Right ventricle myocardium inferior (tissue), 1 donor: ENCODE measurements around the gene WDR59. TPM values are rescaled to one million over a fixed set of nuclear protein-coding genes. Genes with fewer than 3 reads are reported as not detected.
A peak's percentile ranks its signal among the peaks of the same experiment; 100 is the strongest.
"Not testable (repeated sequence)": the region's sequence is repeated elsewhere in the genome, so short reads cannot be mapped to it uniquely, and the experiment has no call there.

ENCODE experiments used
- ATAC-seq: fragments of 200-7000 bp; cut with Tn5 transposase; one replicate; pipeline ENCODE4 v1.9.1; 2020; ENCODE audit warnings: mild to moderate bottlenecking, moderate library complexity
- DNase-seq: peaks from one replicate; pipeline ENCODE4 v3.0.0; 2021; ENCODE audit errors: missing footprints
- intact Hi-C: fragments of 100-400 bp; cut with DNase I; formaldehyde crosslinking; loops from one replicate; pipeline ENCODE4 v1.11.0; 2022
- total RNA-seq: library from RNA; stranded (reverse); fragmentation: NEBNext Ultra II Directional; extraction: Animal tissue kit (Norgen Biotek cat#: 25700); gene quantifications from one replicate; pipeline ENCODE4 v1.2.1, GENCODE V29; 2021
- donor health status: DM: no; HTN: yes; CAD: no; lungs with severe emphysema.

WDR59 gene
- total RNA-seq, 1 donor from 2014 or later = 47.8 TPM

DNA sequence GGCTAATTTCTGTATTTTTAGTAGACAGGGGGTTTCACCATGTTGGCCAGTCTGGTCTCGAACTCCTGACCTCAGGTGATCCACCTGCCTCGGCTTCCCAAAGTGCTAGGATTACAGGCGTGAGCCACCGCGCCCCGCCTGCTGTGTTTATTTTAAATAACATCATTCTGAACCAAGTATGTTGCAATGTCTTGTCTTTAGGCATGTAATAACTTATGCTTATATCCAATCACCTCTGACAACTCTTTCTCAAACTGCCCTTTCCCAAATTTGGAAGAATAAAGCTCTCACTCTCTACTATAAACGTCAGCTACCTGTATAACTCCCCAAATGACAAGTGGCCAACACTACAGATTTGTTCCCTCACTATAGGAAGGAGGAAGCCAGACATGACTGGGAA, 107.2 kb downstream of the WDR59 start:
- intact Hi-C loops = loop anchor here (5.0 kb wide), 1 partner anchor 235 kb away; no protein-coding TSS in a partner anchor
- DNase-seq (no peak), ATAC-seq (no peak)

DNA sequence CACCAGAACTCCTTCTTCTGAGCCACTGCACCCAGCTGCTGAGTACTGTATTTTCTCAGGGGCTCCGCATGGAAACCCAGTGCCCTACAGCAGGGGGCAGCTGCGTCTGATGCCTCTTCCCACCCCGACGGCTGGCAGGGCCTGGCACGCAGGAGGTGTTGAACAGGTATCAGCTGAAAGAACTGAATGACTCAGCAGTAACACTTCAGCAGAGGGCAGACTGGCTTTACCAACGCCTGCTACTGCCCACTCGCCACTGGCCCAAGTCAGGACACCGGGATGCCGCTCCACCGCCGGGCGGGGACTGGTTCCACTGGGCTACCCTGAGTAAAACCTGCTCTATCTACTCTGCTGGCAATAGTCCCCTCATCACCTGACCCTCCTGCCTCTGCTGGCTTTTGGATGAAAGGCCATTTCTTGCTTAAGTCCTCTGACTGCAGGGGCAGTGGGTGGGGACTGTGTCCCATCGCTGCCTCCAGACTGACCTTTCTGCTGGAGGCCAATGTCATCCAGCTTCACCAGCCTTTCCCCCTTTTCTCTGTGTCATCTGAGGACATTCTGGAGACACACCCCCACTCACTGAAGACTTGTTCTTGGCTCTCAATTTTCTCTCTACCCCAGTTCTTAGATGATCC, 109.9 kb downstream of the WDR59 start:
- ATAC-seq = peak; percentile 67
- intact Hi-C loops = loop anchor here (5.0 kb wide), 1 partner anchor 237 kb away; no protein-coding TSS in a partner anchor
- DNase-seq = no peak

DNA sequence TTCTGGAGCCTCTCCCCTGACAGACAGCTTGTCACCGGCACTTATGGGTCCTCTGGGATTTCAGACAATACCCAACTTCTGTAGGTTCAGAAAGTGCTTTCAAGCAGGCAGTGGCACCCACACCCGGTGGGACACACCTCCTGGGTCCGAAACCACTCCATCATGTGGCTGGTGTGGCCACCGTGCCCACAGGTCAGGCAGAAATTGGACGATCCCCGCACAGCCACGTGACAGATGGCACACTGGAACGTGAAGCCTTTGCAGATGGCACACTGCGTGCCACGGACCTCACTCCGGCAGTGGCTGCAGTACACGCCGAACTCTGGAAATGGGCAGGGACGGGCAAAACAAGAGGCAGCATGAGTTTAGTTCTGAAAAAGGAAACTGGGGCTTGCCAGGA, 110.8 kb downstream of the WDR59 start:
- ATAC-seq (no peak), DNase-seq (no peak)
- intact Hi-C loops = no loop called here

DNA sequence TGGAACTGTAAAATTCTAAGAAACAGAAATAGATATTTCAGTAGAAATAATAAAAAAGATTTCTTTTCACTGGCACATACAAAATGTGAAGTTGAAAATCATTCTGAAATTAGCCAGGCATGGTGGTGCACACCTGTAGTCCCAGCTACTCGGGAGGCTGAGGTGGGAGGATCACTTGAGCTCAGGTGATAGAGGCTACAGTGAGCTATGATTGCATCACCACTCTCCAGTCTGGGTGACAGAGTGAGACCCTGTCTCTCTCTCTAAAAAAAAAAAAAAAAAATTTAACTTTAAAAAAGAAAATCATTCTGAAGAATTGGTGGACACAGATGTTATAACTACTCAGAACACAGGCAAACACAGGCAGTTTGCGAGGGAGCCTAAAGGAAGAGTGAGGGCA, 112.6 kb downstream of the WDR59 start:
- ATAC-seq (no peak), DNase-seq (no peak)
- intact Hi-C loops = no loop called here

DNA sequence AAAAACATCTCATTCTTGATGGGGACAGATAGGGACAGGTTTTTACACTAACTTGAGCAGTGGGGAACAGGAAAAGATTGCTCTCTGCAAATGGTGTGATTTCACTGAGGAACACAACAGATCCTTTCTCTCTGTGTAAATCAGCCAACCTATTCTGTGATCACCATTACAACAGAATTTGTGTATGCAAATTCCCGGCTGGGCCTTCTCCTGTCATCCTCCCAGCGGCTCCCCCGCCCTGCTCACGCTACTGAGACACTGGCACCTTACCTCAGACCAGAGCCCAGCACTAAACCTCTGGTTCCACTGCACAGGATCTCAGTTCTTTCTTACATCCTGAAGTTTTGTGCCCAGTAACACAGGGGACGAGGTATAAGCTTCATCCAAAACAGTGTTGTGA, 113.3 kb downstream of the WDR59 start:
- no peak for ATAC-seq
- intact Hi-C loops = no loop called here
- DNase-seq = no peak

DNA sequence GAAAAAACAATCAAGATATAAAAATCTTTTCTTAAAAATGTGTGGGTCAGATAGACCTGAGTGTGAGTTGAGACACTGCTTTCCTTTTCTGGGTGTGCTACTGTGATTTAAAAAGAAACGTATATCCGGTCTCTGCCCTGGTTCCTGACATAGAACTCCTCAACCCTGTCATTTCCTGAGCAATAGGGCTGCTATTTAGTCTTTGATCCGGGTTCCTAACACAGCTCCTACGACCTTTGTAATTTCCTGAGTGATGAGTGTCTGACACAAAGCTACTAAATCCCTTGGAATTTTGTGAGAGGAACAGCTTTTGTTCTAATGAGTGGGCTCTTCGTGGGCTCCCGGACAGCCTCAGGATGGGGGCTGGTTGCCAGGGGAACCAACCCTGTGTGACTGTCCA, 116.4 kb downstream of the WDR59 start:
- DNase-seq (no peak), ATAC-seq (no peak)
- intact Hi-C loops = no loop called here

DNA sequence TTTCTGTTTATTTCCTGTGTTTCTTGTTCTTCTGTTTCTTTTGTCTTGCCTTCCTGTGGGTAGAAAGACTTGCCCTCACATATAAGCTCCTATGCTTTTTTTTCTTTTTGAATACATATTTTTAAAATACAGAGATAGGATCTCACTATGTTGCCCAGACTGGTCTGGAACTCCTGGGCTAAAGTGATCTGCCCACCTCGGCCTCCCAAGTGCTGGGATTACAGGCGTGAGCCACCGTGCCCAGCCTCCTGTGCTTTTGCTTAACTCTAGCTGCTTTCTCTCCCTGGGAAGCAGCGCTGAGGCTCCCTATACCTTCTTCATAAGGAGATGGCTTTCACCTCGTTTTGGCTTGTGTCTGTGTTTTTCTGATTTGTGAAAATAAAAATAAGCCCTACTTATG, 116.9 kb downstream of the WDR59 start:
- DNase-seq (no peak), ATAC-seq (no peak)
- intact Hi-C loops = no loop called here

DNA sequence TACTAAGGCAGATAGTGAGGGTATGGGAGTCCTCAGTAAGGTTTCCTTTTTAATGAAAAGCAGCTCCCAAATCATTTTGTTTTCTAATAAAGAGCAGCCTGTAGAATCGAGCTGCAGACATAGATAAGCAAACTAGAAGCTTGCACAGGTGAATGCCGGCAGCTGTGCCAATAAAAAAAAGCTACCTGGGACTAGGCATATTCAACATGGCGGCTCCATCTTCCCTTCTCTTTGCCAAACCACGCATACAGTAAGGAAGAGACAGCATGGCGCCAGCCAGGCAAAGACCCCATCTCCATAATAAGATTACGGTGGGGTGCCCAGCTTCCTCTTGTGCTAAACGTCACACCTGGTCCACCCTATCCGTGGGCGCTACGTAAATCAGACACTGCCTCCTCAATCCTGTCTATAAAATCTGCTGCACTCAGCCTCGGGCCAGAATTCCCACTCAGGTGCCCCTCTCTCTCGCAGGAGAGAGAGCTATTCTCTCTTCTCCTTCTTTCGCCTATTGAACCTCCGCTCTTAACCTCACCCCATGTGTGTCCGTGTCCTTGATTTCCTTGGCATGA, 117.6 kb downstream of the WDR59 start:
- intact Hi-C loops = no loop called here
- DNase-seq = no peak
- no peak for ATAC-seq

DNA sequence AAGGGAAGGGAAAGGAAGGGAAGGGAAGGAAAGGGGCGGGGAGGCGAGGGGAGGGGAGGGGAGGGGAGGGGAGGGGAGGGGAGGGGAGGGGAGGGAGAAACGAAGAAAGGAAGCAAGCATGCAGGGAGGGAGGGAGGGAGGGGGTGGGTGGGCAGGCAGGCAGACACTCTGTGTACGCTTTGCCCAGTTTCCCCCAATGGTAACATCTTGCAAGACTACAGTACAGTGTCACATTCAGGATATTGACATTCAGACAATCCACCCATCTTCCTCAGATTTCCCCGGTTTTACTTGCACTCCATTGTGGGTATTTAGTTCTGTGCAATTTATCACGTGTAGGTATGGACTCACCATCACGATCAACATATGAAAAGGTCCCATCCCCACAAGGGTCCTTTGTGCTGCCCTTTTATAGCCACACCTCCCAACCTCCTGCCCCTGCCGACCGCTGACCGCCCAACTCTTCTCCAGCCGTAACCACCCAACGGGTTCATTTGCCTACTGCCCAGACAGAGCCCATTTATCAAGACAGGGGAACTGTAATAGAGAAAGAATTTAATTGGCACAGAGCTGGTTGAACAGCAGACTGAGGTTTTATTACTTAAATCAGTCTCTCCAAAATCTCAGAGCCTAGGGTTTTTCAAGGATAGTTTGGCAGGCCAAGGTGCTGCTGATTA, 118.9 kb downstream of the WDR59 start:
- intact Hi-C loops = no loop called here
- no peak for DNase-seq
- no peak for ATAC-seq

DNA sequence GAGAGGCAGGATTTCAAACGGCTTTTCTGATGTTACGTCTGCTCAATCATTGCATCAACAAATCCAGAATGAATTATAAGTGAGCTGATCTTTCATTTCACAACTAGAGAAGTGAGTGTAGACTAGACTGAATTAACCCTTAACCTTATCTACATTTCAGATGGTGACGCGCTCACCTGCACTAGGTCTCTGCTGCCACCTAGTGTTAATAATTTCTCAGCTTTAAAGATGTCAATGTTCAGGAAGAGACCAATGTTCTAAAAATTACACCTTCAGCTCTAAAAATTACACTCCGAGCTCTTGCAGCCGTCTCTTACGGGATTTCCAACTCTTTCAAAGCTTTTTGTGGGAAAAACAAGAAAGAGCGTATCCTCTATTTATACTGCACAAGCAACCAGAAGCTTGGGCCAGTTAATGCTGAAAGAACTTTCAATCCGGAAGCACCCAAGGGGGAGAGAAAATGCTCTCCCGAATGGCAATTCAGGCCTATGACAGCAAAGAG, 122.1 kb downstream of the WDR59 start:
- intact Hi-C loops = loop anchor here (2.0 kb wide), 2 partner anchors 50 to 154 kb away; no protein-coding TSS in a partner anchor
- DNase-seq = no peak
- no peak for ATAC-seq

DNA sequence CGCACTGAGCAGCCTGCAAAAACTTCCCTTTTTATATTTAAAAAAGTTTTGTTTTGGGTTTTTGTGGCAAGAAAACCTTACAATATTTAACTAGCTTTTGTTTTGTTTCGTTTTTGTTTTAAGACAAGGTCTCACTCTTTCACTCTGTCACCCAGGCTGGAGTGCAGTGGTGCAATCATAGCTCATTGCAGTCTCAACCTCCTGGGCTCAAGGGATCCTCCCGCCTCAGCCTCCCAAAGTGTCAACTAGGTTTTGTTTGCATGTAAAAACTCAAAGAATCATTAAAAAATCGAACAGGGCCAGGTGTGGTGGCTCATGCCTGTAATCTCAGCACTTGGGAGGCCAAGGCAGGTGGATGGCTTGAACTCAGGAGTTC, 132.4 kb downstream of the WDR59 start:
- intact Hi-C loops = no loop called here
- ATAC-seq = no peak
- DNase-seq = no peak

DNA sequence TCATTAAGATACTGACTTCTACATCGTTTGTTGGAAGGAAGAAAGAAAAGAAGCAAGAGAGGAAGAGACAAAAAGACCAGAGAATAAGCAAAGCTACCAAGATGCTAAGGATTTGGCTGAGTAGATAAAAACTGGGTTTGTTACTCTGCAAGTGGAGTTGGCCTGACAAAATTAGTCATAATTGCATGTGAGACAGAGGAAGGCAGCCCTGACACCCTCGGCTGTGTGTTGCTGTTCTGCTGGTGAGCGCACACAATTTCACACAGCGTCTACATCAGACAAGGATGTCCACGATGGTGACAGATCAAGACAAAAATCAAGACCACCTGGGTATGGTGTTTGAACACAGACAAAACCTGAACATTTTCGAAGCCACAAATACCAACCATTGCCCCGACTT, 134.9 kb downstream of the WDR59 start:
- no peak for ATAC-seq
- no peak for DNase-seq
- intact Hi-C loops = no loop called here

DNA sequence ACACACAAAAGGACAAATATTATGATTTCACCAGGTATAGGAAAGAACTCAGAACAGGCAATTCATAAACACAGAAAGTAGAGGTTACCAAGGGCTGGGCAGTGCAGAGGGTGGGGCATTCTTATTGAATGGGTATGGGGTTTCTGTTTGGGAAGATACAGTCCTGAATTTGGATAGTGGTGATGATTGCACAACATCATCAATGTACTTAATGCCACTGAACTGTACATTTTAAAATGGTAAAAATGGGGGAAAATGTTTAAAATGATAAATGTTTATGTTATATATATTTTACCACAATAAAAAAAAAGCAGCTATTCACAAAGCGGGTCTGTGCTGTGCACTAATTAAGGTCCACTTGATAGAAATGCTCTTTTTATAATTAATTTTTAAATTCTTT, 137.7 kb downstream of the WDR59 start:
- intact Hi-C loops = no loop called here
- ATAC-seq (no peak), DNase-seq (no peak)

DNA sequence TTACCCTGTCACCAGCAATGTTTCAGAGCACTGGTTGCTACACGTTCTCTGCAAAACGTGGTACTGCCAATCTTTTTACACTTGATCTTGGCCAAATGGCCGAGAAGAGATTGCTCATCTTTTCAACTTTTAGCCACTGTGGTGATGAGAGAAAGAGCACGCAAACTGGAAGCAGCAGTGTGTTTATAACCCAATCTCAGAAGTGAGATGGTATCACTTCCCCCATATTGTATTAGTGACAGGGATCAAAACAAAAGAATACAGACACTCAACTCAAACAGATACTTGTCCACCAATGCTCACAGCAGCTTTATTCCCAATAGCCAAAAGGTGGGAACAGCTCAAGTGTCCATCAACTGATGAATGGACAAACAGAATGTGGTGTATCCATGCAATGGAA, 138.2 kb downstream of the WDR59 start:
- ATAC-seq (no peak), DNase-seq (no peak)
- intact Hi-C loops = no loop called here

DNA sequence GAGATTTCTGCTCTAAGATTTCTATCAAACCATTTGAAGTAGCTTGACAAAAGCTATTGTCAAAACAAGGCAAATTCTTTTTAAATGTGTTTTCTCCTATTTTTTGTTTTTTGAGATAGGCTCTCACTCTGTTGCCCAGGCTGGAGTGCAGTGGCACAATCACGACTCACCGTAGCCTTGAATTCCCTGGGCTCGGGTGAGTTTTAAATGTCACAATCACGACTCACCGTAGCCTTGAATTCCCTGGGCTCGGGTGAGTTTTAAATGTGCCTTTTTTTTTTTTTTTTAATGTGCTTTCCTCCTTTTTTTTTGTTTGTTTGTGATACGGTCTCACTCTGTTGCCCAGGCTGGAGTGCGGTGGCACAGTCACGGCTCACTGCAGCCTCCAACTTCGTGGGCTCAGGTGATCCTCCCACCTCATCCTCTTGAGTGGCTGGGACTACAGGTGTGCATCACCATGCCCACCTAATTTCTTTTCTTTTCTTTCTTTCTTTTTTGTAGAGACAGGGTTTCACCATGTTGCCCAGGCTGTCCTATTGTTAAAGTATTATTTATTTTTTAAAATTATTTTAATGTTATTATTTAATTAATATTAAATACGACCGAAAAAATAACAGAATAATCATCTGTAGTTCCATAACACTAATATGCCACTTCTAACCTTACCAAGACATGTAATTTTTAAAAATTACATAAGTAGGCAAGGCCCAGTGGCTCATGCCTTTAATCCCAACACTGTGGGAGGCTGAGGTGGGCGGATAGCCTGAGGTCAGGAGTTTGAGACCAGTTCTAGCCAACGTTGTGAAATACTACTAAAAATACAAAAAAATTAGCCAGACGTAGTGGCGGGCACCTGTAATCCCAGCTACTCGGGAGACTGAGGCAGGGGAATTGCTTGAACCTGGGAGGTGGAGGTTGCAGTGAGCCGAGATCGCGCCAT, 140.6 kb downstream of the WDR59 start:
- ATAC-seq = no peak
- intact Hi-C loops = no loop called here
- no peak for DNase-seq

DNA sequence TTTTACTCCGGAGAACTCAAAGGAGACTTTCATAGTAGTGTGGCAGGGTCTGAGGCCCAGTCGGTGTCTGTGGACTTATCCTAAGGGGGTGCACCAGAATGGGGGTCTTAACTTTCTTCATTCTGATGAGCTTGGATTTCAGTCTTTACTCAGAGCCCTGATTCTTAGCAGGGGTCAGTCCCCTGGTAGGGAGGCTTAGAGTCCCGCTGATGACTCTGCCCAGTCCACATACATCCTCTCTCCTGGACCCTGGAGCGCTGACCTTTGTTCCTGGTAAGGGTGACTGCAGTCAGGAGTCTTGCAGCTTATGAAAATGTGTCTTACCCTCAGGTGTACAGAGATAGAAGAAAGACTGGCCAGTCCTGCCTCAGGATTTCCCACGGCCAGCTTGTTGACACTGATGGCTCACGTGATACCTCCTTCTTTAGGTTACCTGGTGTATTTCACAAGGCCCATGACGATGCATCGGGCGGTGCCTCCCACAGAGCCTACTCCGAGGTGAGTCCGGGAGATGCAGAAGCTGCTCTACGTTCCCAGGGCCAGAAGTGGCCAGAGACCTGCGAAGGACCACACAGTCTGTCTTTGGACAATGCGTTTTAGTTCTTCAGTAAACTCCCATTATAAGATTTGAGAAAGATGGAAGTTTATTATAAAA, 141.4 kb downstream of the WDR59 start:
- intact Hi-C loops, ATAC-seq, DNase-seq: not testable (repeated sequence)

DNA sequence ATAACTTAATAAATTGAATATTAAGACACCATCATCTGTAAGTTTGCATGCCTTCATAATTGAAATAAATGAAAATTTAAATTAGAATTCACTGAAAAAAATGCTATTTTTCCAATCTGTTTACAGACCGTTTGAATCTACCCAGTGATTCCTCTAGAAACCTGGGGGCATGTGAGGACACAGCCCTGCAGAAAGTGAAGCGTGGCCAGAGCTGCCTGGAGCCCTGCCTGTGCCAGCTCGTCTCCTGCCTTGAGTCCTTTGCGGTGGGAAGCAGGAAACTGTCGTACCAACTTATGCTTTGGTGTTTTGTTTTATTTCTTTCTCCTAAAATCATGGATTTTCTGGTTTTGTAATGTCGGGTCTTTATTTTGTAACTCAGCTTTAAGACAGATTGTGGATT, 142.5 kb downstream of the WDR59 start:
- no peak for ATAC-seq
- intact Hi-C loops = no loop called here
- no peak for DNase-seq

DNA sequence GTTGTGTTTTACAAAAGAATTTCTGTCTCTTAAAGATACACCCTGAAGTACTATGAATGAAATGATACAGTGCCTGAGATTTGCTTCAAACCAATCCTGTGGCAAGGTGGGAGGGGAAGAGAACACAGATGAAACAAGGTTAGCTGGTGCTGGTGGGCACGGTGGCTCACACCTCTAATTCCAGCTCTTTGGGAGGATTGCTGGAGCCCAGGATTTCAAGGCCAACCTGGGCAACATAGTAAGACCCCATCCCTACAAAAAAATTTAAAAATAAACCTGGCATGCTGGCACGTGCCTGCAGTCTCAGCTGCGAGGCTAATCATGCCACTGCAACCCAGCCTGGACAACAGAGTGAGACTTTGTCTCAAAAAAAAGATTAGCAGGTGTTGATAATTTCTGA, 143.0 kb downstream of the WDR59 start:
- ATAC-seq = no peak
- intact Hi-C loops = no loop called here
- no peak for DNase-seq

DNA sequence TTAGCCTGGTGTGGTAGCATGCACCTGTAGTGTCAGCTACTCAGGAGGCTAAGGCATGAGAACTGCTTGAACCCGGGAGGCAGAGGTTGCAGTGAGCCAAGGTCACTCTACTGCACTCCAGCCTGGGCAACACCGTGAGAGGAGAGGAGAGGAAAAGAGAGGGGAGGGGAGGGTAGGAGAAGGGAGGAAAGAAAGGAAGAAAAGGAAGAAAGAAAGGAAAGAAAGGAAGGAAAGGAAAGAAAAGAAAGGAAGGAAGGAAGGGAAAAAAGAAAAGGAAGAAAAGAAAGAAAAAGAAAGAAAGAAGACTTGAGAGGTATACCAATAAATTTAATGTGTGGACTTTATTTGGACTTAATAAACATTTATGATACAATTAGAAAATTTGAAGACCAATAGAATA, 143.5 kb downstream of the WDR59 start:
- DNase-seq = no peak
- no peak for ATAC-seq
- intact Hi-C loops = no loop called here
